ENCODE results near the gene REG3A.

The REG3A gene

GRCh38 chr2:79159653-79160052 is at the start of gene REG3A:
Gene REG3A (minus strand): TSS chr2:79159753. CDS start chr2:79159405, 348 bp downstream.
- no peak for DNase-seq

- no peak for DNase-seq
Observed at GRCh38 chr2:79200762-79201161, 41.2 kb upstream of the REG3A start.

GRCh38 chr2:79191816-79192215 is 32.3 kb upstream of the REG3A start:
- no peak for DNase-seq

- DNase-seq = no peak
Observed at GRCh38 chr2:79191081-79191480, 31.5 kb upstream of the REG3A start.

GRCh38 chr2:79189465-79189864 is 29.9 kb upstream of the REG3A start:
- DNase-seq = no peak

GRCh38 chr2:79181617-79182016 is 22.1 kb upstream of the REG3A start:
- no peak for DNase-seq

- DNase-seq = no peak
Observed at GRCh38 chr2:79180092-79180491, 20.5 kb upstream of the REG3A start.

GRCh38 chr2:79179036-79179435 is 19.5 kb upstream of the REG3A start:
- DNase-seq = no peak

GRCh38 chr2:79178076-79178674 is 18.6 kb upstream of the REG3A start:
- DNase-seq = no peak

GRCh38 chr2:79171348-79171958 is 11.9 kb upstream of the REG3A start:
- no peak for DNase-seq

GRCh38 chr2:79162801-79163200 is 3.2 kb upstream of the REG3A start:
- DNase-seq = no peak

GRCh38 chr2:79162132-79162531 is 2.6 kb upstream of the REG3A start:
- no peak for DNase-seq

GRCh38 chr2:79159030-79159429 is 523 bp downstream of the REG3A start:
- no peak for DNase-seq

- no peak for DNase-seq
Observed at GRCh38 chr2:79155826-79156476, 3.6 kb downstream of the REG3A start.

- no peak for DNase-seq
Observed at GRCh38 chr2:79139423-79139822, 20.1 kb downstream of the REG3A start.

GRCh38 chr2:79138385-79138784 is 21.2 kb downstream of the REG3A start:
- no peak for DNase-seq

GRCh38 chr2:79131687-79132086 is 27.9 kb downstream of the REG3A start:
- DNase-seq = no peak

- DNase-seq = no peak
Observed at GRCh38 chr2:79129804-79130203, 29.7 kb downstream of the REG3A start.

- DNase-seq = no peak
Observed at GRCh38 chr2:79129260-79129659, 30.3 kb downstream of the REG3A start.

- DNase-seq = no peak
Observed at GRCh38 chr2:79128406-79128805, 31.1 kb downstream of the REG3A start.

- DNase-seq = no peak
Observed at GRCh38 chr2:79125721-79125985, 33.9 kb downstream of the REG3A start.

- no peak for DNase-seq
Observed at GRCh38 chr2:79124907-79125720, 34.4 kb downstream of the REG3A start.

- DNase-seq = no peak
Observed at GRCh38 chr2:79122676-79123075, 36.9 kb downstream of the REG3A start.

GRCh38 chr2:79120194-79120713 is 39.3 kb downstream of the REG3A start, which contains the start of gene REG1A:
Gene REG1A (plus strand): TSS chr2:79120488. CDS start chr2:79120862, 374 bp downstream.
- no peak for DNase-seq
